Measurements from ENCODE around the gene KCNJ16.
A peak's percentile ranks its signal among the peaks of the same experiment; 100 is the strongest.

KCNJ16 gene

DNA sequence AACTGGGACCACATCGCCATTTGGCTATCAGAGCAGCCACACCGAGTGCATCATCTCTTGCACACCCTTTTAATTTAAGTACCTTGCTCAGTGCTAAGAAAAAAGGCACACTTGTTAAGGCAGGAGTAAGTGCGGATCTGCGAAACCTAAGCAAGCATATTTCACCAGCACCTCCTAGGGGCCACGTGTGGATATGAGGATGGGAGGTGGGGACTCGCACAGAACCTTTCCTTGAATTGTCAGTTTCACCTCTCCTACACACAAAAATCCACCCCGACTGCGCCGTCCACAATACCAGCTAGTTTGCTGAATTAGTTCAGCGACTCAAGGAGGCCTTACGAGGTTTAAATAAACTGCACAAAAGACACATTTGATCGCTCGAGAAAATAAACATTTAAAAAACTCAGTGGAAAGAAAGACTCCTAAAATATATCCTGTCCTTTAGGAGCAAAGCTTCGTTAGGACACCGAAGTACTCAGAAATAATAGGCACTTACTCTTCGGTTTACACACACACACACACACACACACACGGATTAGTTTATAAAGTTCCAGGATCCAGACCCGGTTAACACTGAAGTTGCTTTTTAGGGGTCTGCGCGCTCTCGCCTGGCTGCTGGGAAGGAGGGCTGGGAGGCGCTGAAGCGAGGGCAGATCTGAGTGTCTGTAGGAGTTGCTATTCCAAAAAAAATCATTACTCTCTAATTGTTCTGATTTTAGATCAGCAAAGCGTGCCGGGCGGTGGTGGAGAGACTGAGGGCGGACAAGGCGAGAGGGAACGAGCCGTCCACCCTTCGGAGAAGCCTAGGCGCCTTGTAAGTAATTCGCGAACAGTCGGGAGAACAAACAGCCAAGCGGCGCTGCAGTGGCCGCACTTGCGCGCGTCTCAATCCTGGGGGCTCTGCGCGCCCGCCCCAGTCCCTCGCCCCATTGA lies 93.3 kb downstream of the KCNJ16 start:
- TF ChIP-seq RAD21 (IDR thresholded peaks at IDR 0.05; ENCODE audit: low read depth) (peak; percentile 12; the same call in 1 of the 2 replicates), MAX (IDR thresholded peaks at IDR 0.05) (no peak)

DNA sequence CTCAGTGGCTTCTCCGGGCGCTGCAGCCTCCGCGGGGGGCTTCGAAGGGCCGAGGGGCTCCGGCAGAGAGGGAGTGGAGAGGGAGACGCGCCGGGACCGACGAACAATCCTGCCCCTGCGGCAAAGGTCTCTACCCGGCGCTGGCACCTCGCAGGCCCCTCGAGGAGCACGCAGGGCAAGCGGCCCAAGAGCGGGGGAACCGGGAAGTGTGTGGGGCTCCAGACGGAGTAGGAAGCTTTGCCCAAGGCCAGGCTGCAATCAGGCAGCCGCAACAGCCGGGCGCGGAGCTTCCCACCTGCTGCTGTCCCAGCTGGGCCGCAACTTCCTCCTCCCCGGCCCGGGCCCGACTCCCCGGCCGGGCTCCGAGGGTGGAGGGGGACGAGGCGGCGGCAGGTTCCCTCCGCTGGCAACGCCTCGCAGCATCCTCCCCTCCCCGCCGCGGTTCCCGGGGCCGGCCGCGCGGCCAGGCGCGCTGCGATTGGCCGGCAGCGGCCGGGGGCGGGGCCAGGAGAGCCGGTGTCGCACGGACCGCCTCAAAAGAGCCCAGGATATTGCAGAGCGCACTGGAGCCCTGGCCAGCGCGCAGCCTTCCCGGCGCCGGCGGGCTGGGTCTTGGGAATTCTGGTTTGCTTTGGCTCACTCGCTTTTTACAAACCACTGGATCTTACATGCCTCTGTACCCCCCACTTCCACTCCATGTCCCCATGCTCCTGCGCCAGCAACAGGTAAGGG lies 94.1 kb downstream of the KCNJ16 start, which contains the start of gene KCNJ2:
KCNJ2 (plus strand) TSS at position 556 of the 732 bp plus-strand sequence. CDS start 5,508 bp downstream, outside the sequence.
- TF ChIP-seq YY1 (IDR thresholded peaks at IDR 0.05; ENCODE audit: low read depth) (no peak), MAX (IDR thresholded peaks at IDR 0.05) (peak; percentile 61)

GRCh38 chr17:70169709-70170597 lies 94.9 kb downstream of the KCNJ16 start:
- TF ChIP-seq USF1 (IDR thresholded peaks at IDR 0.05) (no peak), RAD21 (IDR thresholded peaks at IDR 0.05; ENCODE audit: low read depth) (no peak), REST (IDR thresholded peaks at IDR 0.05; ENCODE audit: low read depth) (no peak), YY1 (IDR thresholded peaks at IDR 0.05; ENCODE audit: low read depth) (no peak), NFIC (IDR thresholded peaks at IDR 0.05) (no peak), TCF12 (IDR thresholded peaks at IDR 0.05; ENCODE audit: low read depth) (no peak), MAX (IDR thresholded peaks at IDR 0.05) (no peak), ZBTB7A (IDR thresholded peaks at IDR 0.05; ENCODE audit: low read depth) (no peak), CEBPB (IDR thresholded peaks at IDR 0.05) (no peak)

DNA sequence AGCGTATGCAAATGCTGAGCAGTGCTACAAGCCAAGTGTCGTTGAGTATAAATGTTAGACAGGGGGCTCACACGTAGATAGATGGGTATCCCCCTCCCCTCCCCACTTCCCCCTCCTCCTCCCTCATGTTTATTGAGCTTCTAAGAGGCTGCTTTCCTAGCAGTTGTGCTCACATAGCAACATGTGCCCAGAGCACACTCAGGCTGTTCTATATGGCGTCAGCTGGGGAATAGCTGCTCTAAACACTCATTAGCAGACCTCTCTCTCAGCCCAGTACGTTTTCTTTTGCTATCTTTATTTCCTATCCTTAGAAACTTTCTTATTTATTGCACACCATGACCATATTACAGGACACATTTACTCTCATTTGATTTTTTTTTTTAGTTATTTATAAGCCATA lies 96.1 kb downstream of the KCNJ16 start:
- no peak for TF ChIP-seq CEBPB (IDR thresholded peaks at IDR 0.05)
- no peak for TF ChIP-seq EGR1 (IDR thresholded peaks at IDR 0.05)
- no peak for TF ChIP-seq ZBTB7A (IDR thresholded peaks at IDR 0.05; ENCODE audit: low read depth)
- no peak for TF ChIP-seq TCF12 (IDR thresholded peaks at IDR 0.05; ENCODE audit: low read depth)
- TF ChIP-seq TAF1 (IDR thresholded peaks at IDR 0.05; ENCODE audit: low read depth) = no peak
- no peak for TF ChIP-seq RAD21 (IDR thresholded peaks at IDR 0.05; ENCODE audit: low read depth)
- TF ChIP-seq NFIC (IDR thresholded peaks at IDR 0.05) = no peak
- no peak for TF ChIP-seq YY1 (IDR thresholded peaks at IDR 0.05; ENCODE audit: low read depth)
- TF ChIP-seq REST (IDR thresholded peaks at IDR 0.05; ENCODE audit: low read depth) = no peak
- no peak for TF ChIP-seq CREB1 (IDR thresholded peaks at IDR 0.05; ENCODE audit: low read depth)
- TF ChIP-seq FOXM1 (IDR thresholded peaks at IDR 0.05; ENCODE audit: borderline replicate concordance, low read depth) = no peak
- TF ChIP-seq MAX (IDR thresholded peaks at IDR 0.05) = no peak
- TF ChIP-seq TEAD4 (IDR thresholded peaks at IDR 0.05) = no peak
- no peak for TF ChIP-seq USF1 (IDR thresholded peaks at IDR 0.05)
- no peak for TF ChIP-seq EP300 (IDR thresholded peaks at IDR 0.05; ENCODE audit: borderline replicate concordance)

- TF ChIP-seq USF1 (IDR thresholded peaks at IDR 0.05) (no peak), NFIC (IDR thresholded peaks at IDR 0.05) (no peak)
Measured at GRCh38 chr17:70172449-70172848, 97.4 kb downstream of the KCNJ16 start.
